Muscle layer of duodenum (tissue), 2 donors: ENCODE measurements around the gene PHLDB3.
"Not testable (repeated sequence)": the region's sequence is repeated elsewhere in the genome, so short reads cannot be mapped to it uniquely, and the experiment has no call there.

Experiments used
- H3K27ac ChIP-seq: one replicate; pipeline ENCODE4 v1.7.0; 2013; ENCODE audit warnings: mild to moderate bottlenecking, low read length
- H3K27me3 ChIP-seq: one replicate; pipeline ENCODE4 v1.7.0; 2013; ENCODE audit warnings: low read depth, mild to moderate bottlenecking, control low read depth, low read length
- H3K36me3 ChIP-seq, 2 donors: one replicate each; pipeline ENCODE4 v1.7.0; 2013; ENCODE audit warnings: low read length in 2 of 2, control low read depth in 1 of 2, mild to moderate bottlenecking in 1 of 2; ENCODE audit not compliant: insufficient read depth in 2 of 2, control insufficient read depth in 1 of 2
- H3K4me1 ChIP-seq, 2 donors: one replicate each; pipeline ENCODE4 v1.7.0; 2013; ENCODE audit warnings: low read length in 2 of 2, mild to moderate bottlenecking in 2 of 2, control low read depth in 1 of 2, moderate library complexity in 1 of 2; ENCODE audit not compliant: insufficient read depth in 2 of 2, control insufficient read depth in 1 of 2
- H3K4me3 ChIP-seq, 2 donors: one replicate each; pipeline ENCODE4 v1.7.0; 2013; ENCODE audit warnings: low read length in 2 of 2, low read depth in 1 of 2, mild to moderate bottlenecking in 1 of 2
- H3K9me3 ChIP-seq, 2 donors: one replicate each; pipeline ENCODE4 v1.7.0; 2013; ENCODE audit warnings: low read length in 2 of 2, control low read depth in 1 of 2, mild to moderate bottlenecking in 1 of 2; ENCODE audit not compliant: control insufficient read depth in 1 of 2
- donor health status: healthy.

Gene PHLDB3

DNA sequence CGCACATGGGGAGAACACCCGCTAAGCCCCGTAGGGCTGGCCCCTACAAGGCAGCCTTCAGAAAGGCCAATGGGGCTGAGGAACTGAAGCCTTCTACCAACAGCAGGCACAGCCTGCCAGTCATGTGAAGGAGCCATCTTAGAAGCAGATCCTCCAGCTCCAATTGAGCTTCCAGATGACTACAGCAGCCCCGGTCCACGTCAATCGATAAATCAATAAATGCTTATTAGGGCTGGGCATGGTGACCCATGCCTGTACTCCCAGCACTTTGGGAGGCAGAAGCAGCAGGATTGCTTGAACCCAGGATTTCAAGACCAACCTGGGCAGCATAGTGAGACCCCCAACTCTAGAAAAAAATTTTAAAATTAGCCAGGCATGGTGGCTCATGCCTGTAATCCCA is 66.8 kb downstream of the PHLDB3 start:
- H3K27me3 ChIP-seq, result no peaks in the 10 kb centered on the region
- no peak overlapping the region for H3K27ac ChIP-seq
- no peaks in the 10 kb centered on the region for H3K9me3 ChIP-seq
- H3K4me3 ChIP-seq, result no peak overlapping the region
- H3K4me1 ChIP-seq, result peaks cover under 1 to 5% of the 10 kb centered on the region in 2 donors
- no peaks in the 10 kb centered on the region for H3K36me3 ChIP-seq

DNA sequence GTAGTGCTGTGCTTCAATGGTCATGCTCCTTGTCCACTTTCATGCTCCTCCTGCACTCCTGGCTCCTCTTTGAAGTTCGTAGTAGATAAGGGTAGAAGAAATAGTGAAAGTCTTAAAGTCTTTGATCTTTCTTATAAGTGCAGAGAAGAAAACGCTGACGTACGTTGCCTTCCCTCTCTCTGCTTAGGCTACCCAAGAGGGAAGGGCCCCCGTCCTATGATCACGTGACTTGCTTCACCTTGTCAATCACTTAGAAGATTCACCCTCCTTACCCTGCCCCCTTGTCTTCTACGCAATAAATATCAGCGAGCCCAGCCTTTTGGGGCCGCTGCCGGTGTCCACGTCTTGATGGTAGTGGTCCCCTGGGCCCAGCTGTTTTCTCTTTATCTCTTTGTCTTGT is 67.3 kb downstream of the PHLDB3 start:
- H3K27me3 ChIP-seq, H3K4me1 ChIP-seq, H3K4me3 ChIP-seq, H3K36me3 ChIP-seq, H3K9me3 ChIP-seq, H3K27ac ChIP-seq: not testable (repeated sequence)

DNA sequence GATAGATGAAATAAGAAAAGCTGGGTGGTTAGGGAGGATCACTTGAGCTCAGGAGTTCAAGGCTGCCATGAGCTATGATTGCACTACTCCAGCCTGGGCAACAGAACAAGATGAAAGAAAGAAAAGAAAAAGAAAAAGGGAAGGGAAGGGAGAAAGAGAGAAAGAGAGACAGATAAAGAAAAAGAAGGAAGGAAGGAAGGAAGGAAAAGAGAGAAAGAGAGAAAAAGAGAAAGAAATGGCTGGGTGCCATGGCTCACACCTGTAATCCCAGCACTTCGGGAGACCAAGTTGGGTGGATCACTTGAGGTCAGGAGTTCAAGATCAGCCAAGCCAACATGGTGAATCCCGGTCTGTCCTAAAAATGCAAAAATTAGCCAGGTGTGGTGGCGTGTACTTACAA is 68.8 kb downstream of the PHLDB3 start:
- no peaks in the 10 kb centered on the region for H3K9me3 ChIP-seq
- no peak overlapping the region for H3K27ac ChIP-seq
- H3K4me1 ChIP-seq, result peaks cover 3 to 5% of the 10 kb centered on the region in 2 donors
- no peaks in the 10 kb centered on the region for H3K27me3 ChIP-seq
- no peak overlapping the region for H3K4me3 ChIP-seq
- H3K36me3 ChIP-seq, result no peaks in the 10 kb centered on the region

DNA sequence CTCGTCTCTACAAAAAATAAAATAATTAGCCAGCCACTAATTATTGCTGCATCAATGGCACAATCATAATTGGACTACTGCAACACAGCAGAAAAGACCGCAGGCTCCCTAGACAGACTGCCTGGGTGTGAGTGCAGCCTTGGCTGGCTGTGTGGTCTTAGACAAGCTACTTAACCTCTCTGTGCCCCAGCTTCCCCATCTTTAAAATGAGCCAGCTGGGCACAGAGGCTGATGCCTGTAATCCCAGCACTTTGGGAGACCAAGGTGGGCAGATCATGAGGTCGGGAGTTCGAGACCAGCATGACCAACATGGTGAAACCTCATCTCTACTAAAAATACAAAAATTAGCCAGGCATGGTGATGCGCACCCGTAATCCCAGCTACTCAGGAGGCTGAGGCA is 70.9 kb downstream of the PHLDB3 start:
- peaks cover 3 to 4% of the 10 kb centered on the region in 2 donors for H3K4me1 ChIP-seq

DNA sequence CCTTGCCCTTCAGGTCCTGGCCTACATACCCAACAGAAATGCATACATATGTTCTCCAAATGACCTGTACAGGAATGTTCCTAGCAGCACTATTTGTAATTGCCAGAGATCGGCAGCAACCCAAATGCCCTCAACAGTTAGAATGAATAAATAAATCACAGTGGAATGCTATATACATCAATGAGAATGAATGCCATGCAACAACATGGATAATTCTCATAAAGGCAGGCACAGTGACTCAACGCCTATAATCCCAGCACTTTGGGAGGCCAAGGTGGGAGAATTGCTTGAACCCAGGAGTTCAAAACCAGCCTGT is 71.2 kb downstream of the PHLDB3 start:
- H3K36me3 ChIP-seq, result no peaks in the 10 kb centered on the region
- H3K4me1 ChIP-seq, result peaks cover under 1 to 3% of the 10 kb centered on the region in 2 donors
- no peak overlapping the region for H3K27ac ChIP-seq
- no peaks in the 10 kb centered on the region for H3K9me3 ChIP-seq
- no peak overlapping the region for H3K4me3 ChIP-seq
- H3K27me3 ChIP-seq, result no peaks in the 10 kb centered on the region

More for the DNA sequence above, 70.9 kb downstream of the PHLDB3 start:
- Histone ChIP-seq H3K4me3 (no peak overlapping the region), H3K9me3 (no peaks in the 10 kb centered on the region), H3K27me3 (no peaks in the 10 kb centered on the region), H3K27ac (no peak overlapping the region), H3K36me3 (no peaks in the 10 kb centered on the region)

DNA sequence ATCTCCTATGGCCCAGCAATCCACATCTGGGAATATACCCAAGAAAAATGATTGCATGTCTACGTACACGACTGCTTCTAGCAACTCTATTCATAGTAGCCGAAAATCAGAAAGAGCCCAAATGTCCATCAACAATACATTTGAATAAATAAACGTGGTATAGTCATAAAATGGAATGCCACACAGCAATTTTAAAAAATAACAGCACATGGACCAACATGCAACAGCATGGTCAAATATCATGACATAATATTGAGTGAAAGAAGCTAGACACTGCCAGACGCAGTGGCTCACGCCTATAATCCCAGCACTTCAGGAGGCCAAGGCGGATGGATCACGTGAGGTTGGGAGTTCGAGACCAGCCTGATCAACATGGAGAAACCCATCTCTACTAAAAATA is 73.6 kb downstream of the PHLDB3 start:
- no peaks in the 10 kb centered on the region for H3K27me3 ChIP-seq
- H3K36me3 ChIP-seq, result no peaks in the 10 kb centered on the region
- no peak overlapping the region for H3K4me3 ChIP-seq
- H3K4me1 ChIP-seq, result peaks cover 0 to 3% of the 10 kb centered on the region in 2 donors
- no peak overlapping the region for H3K27ac ChIP-seq
- H3K9me3 ChIP-seq, result no peaks in the 10 kb centered on the region

DNA sequence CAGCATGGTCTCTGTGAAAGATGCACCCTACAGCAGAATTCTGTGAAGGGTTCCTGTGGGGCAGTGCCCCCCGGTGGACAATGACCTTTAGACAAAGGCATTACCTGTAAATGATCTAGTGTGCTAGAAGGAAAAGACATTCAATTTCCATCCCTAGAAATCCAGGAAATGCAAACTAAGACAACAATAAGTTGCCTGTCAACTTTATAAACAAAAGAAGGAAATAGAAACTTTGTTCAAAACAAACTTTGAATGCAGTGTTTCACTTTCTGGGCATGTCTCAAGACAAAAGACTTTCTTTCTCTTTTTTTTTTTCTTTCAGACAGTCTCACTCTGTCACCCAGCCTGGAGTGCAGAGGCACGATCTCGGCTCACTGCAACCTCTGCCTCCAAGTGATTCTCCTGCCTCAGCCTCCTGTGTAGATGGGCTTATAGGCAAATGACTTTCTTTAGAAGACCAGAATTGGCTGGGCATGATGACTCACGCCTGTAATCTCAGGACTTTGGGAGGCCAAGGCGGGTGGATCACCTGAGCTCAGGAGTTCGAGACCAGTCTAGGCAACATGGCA is 74.3 kb downstream of the PHLDB3 start:
- Histone ChIP-seq H3K9me3 (no peaks in the 10 kb centered on the region), H3K27me3 (no peaks in the 10 kb centered on the region), H3K4me3 (no peak overlapping the region), H3K27ac (no peak overlapping the region), H3K4me1 (peaks cover 0 to 3% of the 10 kb centered on the region in 2 donors), H3K36me3 (no peaks in the 10 kb centered on the region)

DNA sequence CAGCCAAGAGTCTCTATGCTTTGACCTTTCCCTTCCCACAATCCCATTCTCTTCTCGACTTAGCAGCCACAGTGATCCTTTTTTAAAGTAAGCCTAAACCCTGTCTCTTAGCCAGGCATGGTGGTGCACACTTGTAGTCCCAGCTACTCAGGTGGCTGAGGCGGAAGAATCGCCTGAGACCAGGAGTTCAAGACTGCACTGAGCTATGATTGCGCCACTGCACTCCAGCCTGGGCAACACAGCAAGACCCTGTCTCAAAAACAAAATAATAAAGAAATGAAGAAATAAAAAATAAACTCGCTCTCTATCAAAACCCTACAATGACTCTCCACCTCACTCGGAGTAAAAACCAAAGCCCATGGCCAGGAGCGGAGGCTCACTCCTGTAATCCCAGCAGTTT is 75.2 kb downstream of the PHLDB3 start:
- no peaks in the 10 kb centered on the region for H3K36me3 ChIP-seq
- H3K9me3 ChIP-seq, result no peaks in the 10 kb centered on the region
- peaks cover 0 to 3% of the 10 kb centered on the region in 2 donors for H3K4me1 ChIP-seq
- no peaks in the 10 kb centered on the region for H3K27me3 ChIP-seq
- no peak overlapping the region for H3K4me3 ChIP-seq
- H3K27ac ChIP-seq, result no peak overlapping the region

DNA sequence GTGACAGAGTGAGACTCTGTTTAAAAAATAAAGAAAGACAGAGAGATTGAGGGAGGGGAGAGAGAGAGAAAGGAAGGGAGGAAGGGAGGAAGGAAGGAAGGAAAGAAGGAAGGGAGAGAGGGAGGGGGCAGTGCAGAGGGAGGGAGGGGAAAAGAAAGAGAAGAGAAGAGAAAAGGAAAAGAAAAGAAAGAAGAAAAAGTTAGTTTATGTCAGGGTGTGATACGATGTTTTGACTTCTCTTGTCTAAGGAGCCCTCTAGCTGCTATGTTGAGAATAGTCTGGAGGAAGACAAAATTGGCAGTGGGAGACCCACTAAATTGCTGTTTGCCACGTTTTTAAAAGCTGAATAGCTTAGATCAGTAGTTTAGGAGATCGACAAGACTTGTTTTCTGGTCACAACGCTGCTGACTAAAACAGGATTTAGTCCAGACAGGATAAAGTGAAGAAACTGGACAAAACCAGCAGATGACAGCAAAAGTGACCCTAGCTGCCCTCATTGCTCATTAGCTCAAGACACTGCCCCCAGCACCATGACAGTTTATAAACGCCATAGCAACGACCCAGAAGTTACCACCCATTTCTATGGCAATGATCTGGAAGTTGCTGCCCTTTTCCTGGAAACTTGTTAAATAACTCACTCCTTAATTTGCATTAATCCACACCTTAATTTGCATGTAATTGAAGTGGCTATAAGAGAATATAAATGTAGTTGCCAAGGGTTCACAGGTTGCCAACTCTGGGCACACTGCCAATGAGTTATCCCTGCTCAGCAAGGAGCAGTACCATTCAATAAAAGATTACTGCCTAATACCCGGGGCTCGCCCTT is 78.8 kb downstream of the PHLDB3 start:
- H3K27ac ChIP-seq, result no peak overlapping the region
- no peak overlapping the region for H3K4me3 ChIP-seq
- no peaks in the 10 kb centered on the region for H3K36me3 ChIP-seq
- H3K4me1 ChIP-seq, result no peaks in the 10 kb centered on the region
- H3K9me3 ChIP-seq, result no peaks in the 10 kb centered on the region
- no peaks in the 10 kb centered on the region for H3K27me3 ChIP-seq
